OCI-LY3 (cell line): ENCODE data around the gene GAGE10.

Experiments
- EZH2phosphoT487 ChIP-seq: fragments of 200-600 bp; shearing (Covaris generic); IDR thresholded peaks from 2 replicates; pipeline ENCODE4 v1.6.1; 2018; ENCODE audit warnings: antibody characterized with exemption, mixed run types, low read depth
- TF ChIP-seq, protein P1 (sequence below): fragments of 200-600, 300-600 bp; sonication (generic); IDR thresholded peaks from 2 replicates; pipeline ENCODE4 v1.5.1; 2014; ENCODE audit warnings: antibody characterized with exemption, low read length, low read depth

DNA sequence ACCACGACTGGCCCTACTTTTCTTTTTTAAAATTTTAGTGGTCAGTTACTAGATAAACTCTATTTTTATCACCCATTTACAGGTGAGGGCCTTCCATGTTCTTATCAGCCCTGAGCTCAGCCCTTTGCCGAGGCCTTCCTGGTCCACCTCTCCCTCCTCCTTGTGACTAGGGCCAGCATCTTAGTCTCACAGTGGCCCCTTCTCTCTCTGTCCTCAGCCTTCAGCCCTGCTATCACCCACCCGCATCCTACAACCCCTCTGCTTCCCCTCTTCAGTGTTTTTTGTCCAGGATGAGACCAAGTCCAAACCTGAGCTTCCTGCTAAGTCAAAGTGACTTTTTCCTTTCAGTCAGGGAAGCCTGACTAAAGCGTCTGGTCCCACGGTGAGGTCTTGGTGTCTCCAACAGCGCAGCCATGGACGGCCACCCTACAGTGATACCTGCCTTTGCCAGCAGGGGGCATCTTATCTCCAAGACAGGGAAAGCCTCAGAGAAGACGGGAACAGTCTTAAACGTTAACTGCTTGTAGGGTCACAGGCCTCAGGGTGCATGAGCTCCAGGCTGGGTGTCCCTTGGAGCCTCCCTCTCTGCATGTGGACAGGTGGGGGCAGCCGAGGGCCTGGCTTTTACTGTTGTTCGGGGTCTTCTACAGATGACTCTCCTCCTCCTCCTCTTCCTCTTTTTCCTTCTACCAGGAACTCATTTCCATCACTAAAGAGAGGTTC is 11.7 kb upstream of the GAGE10 start:
- TF ChIP-seq, protein P1, sequence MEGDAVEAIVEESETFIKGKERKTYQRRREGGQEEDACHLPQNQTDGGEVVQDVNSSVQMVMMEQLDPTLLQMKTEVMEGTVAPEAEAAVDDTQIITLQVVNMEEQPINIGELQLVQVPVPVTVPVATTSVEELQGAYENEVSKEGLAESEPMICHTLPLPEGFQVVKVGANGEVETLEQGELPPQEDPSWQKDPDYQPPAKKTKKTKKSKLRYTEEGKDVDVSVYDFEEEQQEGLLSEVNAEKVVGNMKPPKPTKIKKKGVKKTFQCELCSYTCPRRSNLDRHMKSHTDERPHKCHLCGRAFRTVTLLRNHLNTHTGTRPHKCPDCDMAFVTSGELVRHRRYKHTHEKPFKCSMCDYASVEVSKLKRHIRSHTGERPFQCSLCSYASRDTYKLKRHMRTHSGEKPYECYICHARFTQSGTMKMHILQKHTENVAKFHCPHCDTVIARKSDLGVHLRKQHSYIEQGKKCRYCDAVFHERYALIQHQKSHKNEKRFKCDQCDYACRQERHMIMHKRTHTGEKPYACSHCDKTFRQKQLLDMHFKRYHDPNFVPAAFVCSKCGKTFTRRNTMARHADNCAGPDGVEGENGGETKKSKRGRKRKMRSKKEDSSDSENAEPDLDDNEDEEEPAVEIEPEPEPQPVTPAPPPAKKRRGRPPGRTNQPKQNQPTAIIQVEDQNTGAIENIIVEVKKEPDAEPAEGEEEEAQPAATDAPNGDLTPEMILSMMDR: peak; percentile 69
- TF ChIP-seq EZH2phosphoT487: no peak
